Astrocyte (in vitro differentiated cells and primary cell): ENCODE data around the gene SFRP2.

Experiments
- CTCF ChIP-seq: IDR thresholded peaks from 2 replicates; pipeline ENCODE4 v1.5.1; 2011; ENCODE audit warnings: low read depth, mild to moderate bottlenecking, inconsistent platforms, low read length, moderate library complexity; ENCODE audit not compliant: insufficient read depth
- EZH2 ChIP-seq: IDR thresholded peaks from 2 replicates; pipeline ENCODE4 v1.6.1; 2012; ENCODE audit warnings: mild to moderate bottlenecking, low read length, inconsistent platforms; ENCODE audit not compliant: insufficient read depth

- TF ChIP-seq CTCF: no peak
- no peak for TF ChIP-seq EZH2
Measured at GRCh38 chr4:153834901-153835300, 46.0 kb upstream of the SFRP2 start.
